MCF 10A (cell line): ENCODE data around the gene SMLR1. TPM values are rescaled to one million over a fixed set of nuclear protein-coding genes. Genes with fewer than 3 reads are reported as not detected.

ENCODE experiments used
- BruUV-seq: library from RNA; stranded (reverse); fragments of 400-500 nt; replicated peaks from 2 replicates; lab custom pipeline; 2021; lab: Mats Ljungman, UMichigan
- CTCF ChIA-PET: fragments of 300-600 bp; sonication (Branson Sonifier 250); formaldehyde crosslinking; extraction: SDS; loops from one replicate; lab custom pipeline; 2021; ENCODE audit warnings: antibody characterized with exemption, inconsistent platforms; lab: Yijun Ruan, JAX
- POLR2A ChIA-PET: fragments of 300-600, 350-650 bp; sonication (Branson Sonifier 250); formaldehyde crosslinking; extraction: SDS; loops from one replicate; lab custom pipeline; 2020; ENCODE audit warnings: antibody characterized with exemption, inconsistent platforms; lab: Yijun Ruan, JAX
- DNase-seq: peaks from one replicate; pipeline ENCODE4 v3.0.0-alpha.2; 2018; ENCODE audit not compliant: unreplicated experiment
- H3K27ac Mint-ChIP-seq: one replicate; pipeline ENCODE4 v1.8.0; 2022; ENCODE audit warnings: mild to moderate bottlenecking, low read depth, mixed read lengths; ENCODE audit not compliant: unreplicated experiment
- H3K27me3 Mint-ChIP-seq: one replicate; pipeline ENCODE4 v1.8.0; 2022; ENCODE audit warnings: mixed read lengths; ENCODE audit not compliant: insufficient read depth, unreplicated experiment
- H3K36me3 Mint-ChIP-seq: one replicate; pipeline ENCODE4 v1.8.0; 2022; ENCODE audit warnings: mild to moderate bottlenecking, moderate library complexity, mixed read lengths; ENCODE audit not compliant: insufficient read depth, unreplicated experiment
- H3K4me1 Mint-ChIP-seq: one replicate; pipeline ENCODE4 v1.8.0; 2022; ENCODE audit warnings: mixed read lengths; ENCODE audit not compliant: insufficient read depth, unreplicated experiment
- H3K4me3 Mint-ChIP-seq: one replicate; pipeline ENCODE4 v1.8.0; 2022; ENCODE audit warnings: mild to moderate bottlenecking, moderate library complexity, mixed read lengths; ENCODE audit not compliant: unreplicated experiment
- H3K9me3 Mint-ChIP-seq: one replicate; pipeline ENCODE4 v1.8.0; 2022; ENCODE audit warnings: mixed read lengths; ENCODE audit not compliant: unreplicated experiment
- CTCF ChIP-seq: fragments of 200-600 bp; IDR thresholded peaks from one replicate; pipeline ENCODE4 v1.8.0; 2022; ENCODE audit warnings: antibody characterized with exemption, mild to moderate bottlenecking; ENCODE audit not compliant: unreplicated experiment
- intact Hi-C: fragments of 100-400 bp; cut with micrococcal nuclease; formaldehyde crosslinking; loops from 2 replicates; pipeline ENCODE4 v1.14.1; 2022
- total RNA-seq: library from RNA; stranded (reverse); gene quantifications from 2 replicates; pipeline ENCODE4 v1.2.3, GENCODE V29; 2022

Gene SMLR1
- total RNA-seq, 1 experiment from 2014 or later = not detected

GRCh38 chr6:130836055-130836640, 8.9 kb downstream of the SMLR1 start:
- H3K27ac Mint-ChIP-seq = no peak overlapping the region
- no peaks in the 10 kb centered on the region for H3K9me3 Mint-ChIP-seq
- TF ChIP-seq CTCF = no peak
- H3K4me3 Mint-ChIP-seq = no peak overlapping the region
- intact Hi-C loops = no loop called here
- ChIA-PET CTCF (interaction anchor here (0.6 to 0.9 kb wide), 2 partner anchors 279 to 788 kb away, joined by 3 read pairs; no protein-coding TSS in a partner anchor), POLR2A (no interaction called here)
- no peaks in the 10 kb centered on the region for H3K27me3 Mint-ChIP-seq
- no TSS peak for BruUV-seq
- peaks cover 5% of the 10 kb centered on the region for H3K36me3 Mint-ChIP-seq
- no peak for DNase-seq
- peaks cover under 1% of the 10 kb centered on the region for H3K4me1 Mint-ChIP-seq

- H3K27me3 Mint-ChIP-seq = no peaks in the 10 kb centered on the region
- no peak overlapping the region for H3K27ac Mint-ChIP-seq
- no peak for DNase-seq
- ChIA-PET POLR2A (no interaction called here), CTCF (interaction anchor here (0.9 to 1.0 kb wide), 2 partner anchors 789 to 802 kb away, joined by 3 read pairs; no protein-coding TSS in a partner anchor)
- TF ChIP-seq CTCF = no peak
- H3K9me3 Mint-ChIP-seq = no peaks in the 10 kb centered on the region
- intact Hi-C loops = no loop called here
- BruUV-seq = no TSS peak
- peaks cover 5% of the 10 kb centered on the region for H3K36me3 Mint-ChIP-seq
- peaks cover 6% of the 10 kb centered on the region for H3K4me1 Mint-ChIP-seq
- H3K4me3 Mint-ChIP-seq = no peak overlapping the region
These were observed 9.9 kb downstream of the SMLR1 start for GRCh38 chr6:130837067-130837466.

- intact Hi-C loops = no loop called here
- POLR2A ChIA-PET = no interaction called here
- no peak for TF ChIP-seq CTCF
- CTCF ChIA-PET = interaction anchor here (1.0 kb wide), 2 partner anchors 10 to 544 kb away, joined by 3 read pairs; no protein-coding TSS in a partner anchor
- Mint-ChIP-seq H3K27me3 (no peaks in the 10 kb centered on the region), H3K27ac (no peak overlapping the region), H3K4me1 (peaks cover 6% of the 10 kb centered on the region), H3K9me3 (no peaks in the 10 kb centered on the region), H3K36me3 (peaks cover 5% of the 10 kb centered on the region), H3K4me3 (no peak overlapping the region)
- BruUV-seq = no TSS peak
- no peak for DNase-seq
These were observed 11.1 kb downstream of the SMLR1 start for GRCh38 chr6:130838250-130838860.

GRCh38 chr6:130838951-130839350, 11.7 kb downstream of the SMLR1 start:
- POLR2A ChIA-PET = interaction anchor here (0.6 kb wide), 1 partner anchor 511 kb away, joined by 3 read pairs; no protein-coding TSS in a partner anchor
- Mint-ChIP-seq H3K9me3 (no peaks in the 10 kb centered on the region), H3K4me3 (no peak overlapping the region), H3K36me3 (peaks cover 5% of the 10 kb centered on the region), H3K27ac (no peak overlapping the region), H3K27me3 (no peaks in the 10 kb centered on the region), H3K4me1 (peaks cover 6% of the 10 kb centered on the region)
- DNase-seq = no peak
- intact Hi-C loops = no loop called here
- no TSS peak for BruUV-seq
- CTCF ChIA-PET = interaction anchor here (1.0 to 1.3 kb wide), 2 partner anchors 9 to 517 kb away, joined by 3 to 4 read pairs; no protein-coding TSS in a partner anchor
- TF ChIP-seq CTCF = no peak
